ENCODE results near the gene STXBP6. TPM values are rescaled to one million over a fixed set of nuclear protein-coding genes. Genes with fewer than 3 reads are reported as not detected.

The STXBP6 gene
- total RNA-seq, 4 donors from 2014 or later, result 34.9 to 62.1 (median 45.5) TPM

- Histone ChIP-seq H3K4me1 (peaks cover 27% of the 10 kb centered on the region), H3K27me3 (peaks cover 8% of the 10 kb centered on the region), H3K9me3 (no peaks in the 10 kb centered on the region), H3K27ac (peak overlapping the region; percentile 92), H3K36me3 (no peaks in the 10 kb centered on the region), H3K4me3 (peak overlapping the region; percentile 65)
- DNase-seq (ENCODE audit: low spot score in 2 of 2), result peak in 1 of 2 donors; percentile 68
- WGBS, result 31% methylated on average over 17 of the region's 17 CpGs
- TF ChIP-seq CTCF (IDR thresholded peaks at IDR 0.05) (no peak), POLR2AphosphoS5 (IDR thresholded peaks at IDR 0.05) (no peak), POLR2A (IDR thresholded peaks at IDR 0.05) (no peak), EP300 (IDR thresholded peaks at IDR 0.05) (no peak)
These were observed 1.6 kb downstream of the STXBP6 start for GRCh38 chr14:25048170-25049016.

- no peak overlapping the region for H3K27ac ChIP-seq
- no peaks in the 10 kb centered on the region for H3K36me3 ChIP-seq
- H3K27me3 ChIP-seq, result peaks cover 8% of the 10 kb centered on the region
- peaks cover 35% of the 10 kb centered on the region for H3K4me1 ChIP-seq
- TF ChIP-seq POLR2AphosphoS5 (IDR thresholded peaks at IDR 0.05), result no peak
- no peak for TF ChIP-seq EP300 (IDR thresholded peaks at IDR 0.05)
- no peaks in the 10 kb centered on the region for H3K9me3 ChIP-seq
- no peak for DNase-seq (ENCODE audit: low spot score in 2 of 2)
- H3K4me3 ChIP-seq, result no peak overlapping the region
- 97% methylated on average over 2 of the region's 2 CpGs for WGBS
These were observed 3.5 kb downstream of the STXBP6 start for GRCh38 chr14:25046301-25046943.

DNA sequence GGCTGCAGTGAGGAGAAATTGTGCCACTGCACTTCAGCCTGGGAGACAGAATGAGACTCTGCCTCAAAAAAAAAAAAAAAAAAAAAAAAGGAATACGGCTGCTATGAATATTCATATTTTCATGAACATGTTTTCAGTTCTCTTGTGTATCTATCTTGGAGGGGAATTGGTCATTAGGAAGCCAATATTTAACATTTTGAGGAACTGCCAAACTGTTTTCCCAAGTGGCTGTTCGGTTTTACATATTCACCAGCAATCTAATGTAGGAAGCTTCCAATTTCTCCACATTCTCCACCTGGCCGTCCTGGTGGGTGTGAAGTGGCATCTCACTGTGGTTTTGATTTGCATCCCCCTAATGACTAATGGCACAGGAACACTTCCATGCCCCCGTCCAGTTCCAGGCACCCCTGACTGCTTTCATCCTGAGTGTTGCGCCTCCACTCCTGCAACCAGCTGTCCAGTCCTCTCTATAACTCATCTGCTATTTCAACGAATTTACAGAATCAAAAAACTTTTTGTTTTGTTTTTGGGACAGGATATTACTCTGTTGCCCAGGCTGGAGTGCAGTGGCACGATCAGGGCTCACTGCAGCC, 5.7 kb downstream of the STXBP6 start:
- Histone ChIP-seq H3K9me3 (no peaks in the 10 kb centered on the region), H3K4me1 (peaks cover 20% of the 10 kb centered on the region), H3K36me3 (no peaks in the 10 kb centered on the region), H3K27me3 (peaks cover 1% of the 10 kb centered on the region), H3K27ac (no peak overlapping the region), H3K4me3 (no peak overlapping the region)
- TF ChIP-seq CTCF (IDR thresholded peaks at IDR 0.05) (no peak), POLR2A (IDR thresholded peaks at IDR 0.05) (no peak), POLR2AphosphoS5 (IDR thresholded peaks at IDR 0.05) (no peak), EP300 (IDR thresholded peaks at IDR 0.05) (no peak)
- WGBS, result 84% methylated on average over 7 of the region's 7 CpGs
- DNase-seq (ENCODE audit: low spot score in 2 of 2), result no peak

GRCh38 chr14:25042362-25043299, 7.3 kb downstream of the STXBP6 start:
- Histone ChIP-seq H3K4me3 (no peak overlapping the region), H3K9me3 (no peaks in the 10 kb centered on the region), H3K4me1 (peaks cover 11% of the 10 kb centered on the region), H3K27ac (no peak overlapping the region), H3K36me3 (no peaks in the 10 kb centered on the region), H3K27me3 (no peaks in the 10 kb centered on the region)
- 73% methylated on average over 14 of the region's 14 CpGs for WGBS
- no peak for TF ChIP-seq POLR2A (IDR thresholded peaks at IDR 0.05)
- peak; percentile 37 to 42 for TF ChIP-seq CTCF (IDR thresholded peaks at IDR 0.05)
- no peak for DNase-seq (ENCODE audit: low spot score in 2 of 2)

- H3K4me1 ChIP-seq, result peaks cover 8% of the 10 kb centered on the region
- no peak for DNase-seq (ENCODE audit: low spot score in 2 of 2)
- WGBS, result 74% methylated on average over 2 of the region's 2 CpGs
- no peaks in the 10 kb centered on the region for H3K9me3 ChIP-seq
- H3K27ac ChIP-seq, result no peak overlapping the region
- TF ChIP-seq EP300 (IDR thresholded peaks at IDR 0.05) (no peak), CTCF (IDR thresholded peaks at IDR 0.05) (no peak)
- H3K36me3 ChIP-seq, result no peaks in the 10 kb centered on the region
- no peaks in the 10 kb centered on the region for H3K27me3 ChIP-seq
- no peak overlapping the region for H3K4me3 ChIP-seq
These were observed 8.0 kb downstream of the STXBP6 start for GRCh38 chr14:25041898-25042297.

Measured in suprapubic skin (tissue), 4 donors.